Measurements from ENCODE around the gene ZNF417. TPM values are rescaled to one million over a fixed set of nuclear protein-coding genes. Genes with fewer than 3 reads are reported as not detected.

The ZNF417 gene
- total and polyA plus RNA-seq, 2 of the 8 experiments (the other 6 are each of a cell fraction or from before 2014, with no cell fraction given), result 5.4 to 19.2 TPM

GRCh38 chr19:57888107-57888559 is 28.3 kb downstream of the ZNF417 start:
- peak overlapping the region; percentile 4; the same call in 1 of the 2 replicates for H3K18ac ChIP-seq (ENCODE audit: extremely low read depth, low read length)
- peak overlapping the region; percentile 89 to 97 (median 96) for H3K4me3 ChIP-seq (ENCODE audit: extremely low read depth in 1 of 4, insufficient read depth in 2 of 4, low read depth in 3 of 4, low read length in 4 of 4)
- H2AFZ ChIP-seq (ENCODE audit: low read length), result no peak overlapping the region
- peak overlapping the region; percentile 91 for H3K56ac ChIP-seq (replicated peaks; ENCODE audit: insufficient read length, low read depth, low read length)
- FAIRE-seq (no peak), DNase-seq (ENCODE audit: low read depth in 1 of 2, low spot score in 2 of 2) (no peak)
- H3K4ac ChIP-seq (replicated peaks; ENCODE audit: insufficient read length, low read depth, low read length), result no peak overlapping the region
- no peak overlapping the region for H2BK15ac ChIP-seq (ENCODE audit: low read length)
- no peaks in the 10 kb centered on the region for H3K9me3 ChIP-seq (ENCODE audit: insufficient read depth in 2 of 2, low read depth in 1 of 2, low read length in 1 of 2)
- WGBS, 2 experiments (ENCODE audit: extremely low coverage in 1 of 2, insufficient coverage in 1 of 2, insufficient read length in 1 of 2, insufficient replicate concordance in 2 of 2, low coverage in 1 of 2, low lambda C conversion rate in 2 of 2, missing lambda C conversion rate in 1 of 2), result 0% methylated on average over 8 of the region's 8 CpGs; no CpG with 5 or more reads in 1 of the 2 experiments
- H3K27ac ChIP-seq (ENCODE audit: low read depth, low read length), result peak overlapping the region; percentile 94
- peak overlapping the region; percentile 93 to 97 (median 97) for H3K9ac ChIP-seq (replicated peaks in 1 of 4; ENCODE audit: extremely low read depth in 1 of 4, low read depth in 3 of 4, low read length in 3 of 4)
- H3K23ac ChIP-seq (ENCODE audit: insufficient read length), result no peak overlapping the region
- peak overlapping the region; percentile 84 for H4K5ac ChIP-seq (ENCODE audit: insufficient read length, low read depth, low read length)
- H3K23me2 ChIP-seq (ENCODE audit: low read depth, low read length), result peaks cover 3% of the 10 kb centered on the region; the same call in 1 of the 2 replicates
- H2BK20ac ChIP-seq (ENCODE audit: low read length), result no peak overlapping the region
- peak overlapping the region; percentile 97; the same call in 1 of the 2 replicates for H4K8ac ChIP-seq (ENCODE audit: extremely low read depth, insufficient read depth, low read length)
- 0 out of 2 replicates have a peak overlapping the region, but pooled peaks have one; percentile 54 for H2AK5ac ChIP-seq (ENCODE audit: low read depth, low read length)
- H3K79me2 ChIP-seq (ENCODE audit: control insufficient read depth in 1 of 2, insufficient read depth in 2 of 2, low read length in 2 of 2), result peaks cover 42 to 56% of the 10 kb centered on the region in 2 experiments
- peaks cover 7 to 10% of the 10 kb centered on the region in 2 experiments for H4K20me1 ChIP-seq (replicated peaks in 1 of 2; ENCODE audit: control insufficient read depth in 1 of 2, insufficient read depth in 2 of 2, low read length in 2 of 2)
- no peaks in the 10 kb centered on the region for H3K79me1 ChIP-seq (ENCODE audit: low read depth, low read length)
- no peak overlapping the region for H3K14ac ChIP-seq (ENCODE audit: insufficient read length)
- H2BK5ac ChIP-seq (ENCODE audit: low read depth, low read length), result peak overlapping the region; percentile 90
- H4K91ac ChIP-seq (replicated peaks; ENCODE audit: insufficient read length, low read length), result peak overlapping the region; percentile 84
- peaks cover 3 to 18% (median 10%) of the 10 kb centered on the region in 4 experiments; a peak in 6 of 7 replicates for H3K4me1 ChIP-seq (replicated peaks in 1 of 4; ENCODE audit: control insufficient read depth in 3 of 4, insufficient read depth in 4 of 4, low read length in 3 of 4)
- H2BK120ac ChIP-seq (replicated peaks; ENCODE audit: low read depth, low read length), result no peak overlapping the region
- H2BK12ac ChIP-seq (ENCODE audit: low read depth, low read length), result no peak overlapping the region
- POLR2A ChIA-PET (ENCODE audit: partially characterized antibody), result interaction anchor here (0.6 to 11.1 kb wide), 27 partner anchors 8 to 296 kb away, joined by 3 to 103 read pairs (median 7); partner anchors contain the start of genes ZNF135, ZNF417, ZNF418 and ZNF552
- CTCF ChIA-PET (ENCODE audit: partially characterized antibody), result interaction anchor here (0.6 to 1.7 kb wide), 7 partner anchors 8 to 142 kb away, joined by 3 to 9 read pairs (median 4); partner anchors contain the start of genes ZNF587B and ZNF776
- no peaks in the 10 kb centered on the region for H3K27me3 ChIP-seq (replicated peaks in 1 of 4; ENCODE audit: control insufficient read depth in 3 of 4, extremely low read depth in 1 of 4, insufficient read depth in 3 of 4, low read length in 3 of 4)
- peak overlapping the region; percentile 77 to 79 for H3K4me2 ChIP-seq (ENCODE audit: insufficient read depth in 1 of 2, low read depth in 2 of 2, low read length in 2 of 2)
- H3K36me3 ChIP-seq (ENCODE audit: control insufficient read depth in 2 of 4, insufficient read depth in 4 of 4, low read length in 3 of 4), result peaks cover 0 to 26% (median 11%) of the 10 kb centered on the region in 4 experiments; a peak in 5 of 8 replicates
- TF ChIP-seq POLR2A (IDR thresholded peaks at IDR 0.05; ENCODE audit: control extremely low read depth in 1 of 2, low read depth in 2 of 2, low read length in 2 of 2) (no peak), RBBP5 (IDR thresholded peaks at IDR 0.05; ENCODE audit: borderline replicate concordance, low read depth, low read length) (no peak), CREB1 (IDR thresholded peaks at IDR 0.05) (no peak), MAX (IDR thresholded peaks at IDR 0.05) (no peak), CTCF (IDR thresholded peaks at IDR 0.05; ENCODE audit: control extremely low read depth in 1 of 3, insufficient read depth in 1 of 3, low read depth in 1 of 3, low read length in 3 of 3) (no peak), SUZ12 (IDR thresholded peaks at IDR 0.05; ENCODE audit: low read length) (no peak), TCF12 (IDR thresholded peaks at IDR 0.05; ENCODE audit: low read depth, low read length) (no peak), NRF1 (IDR thresholded peaks at IDR 0.05; ENCODE audit: low read depth, low read length) (no peak), TEAD4 (IDR thresholded peaks at IDR 0.05; ENCODE audit: low read depth, low read length) (no peak), ZNF274 (IDR thresholded peaks at IDR 0.05; ENCODE audit: borderline replicate concordance, extremely low read depth, low read length) (no peak)
